Panc1 (cell line): ENCODE measurements around the gene NT5C.
A peak's percentile ranks its signal among the peaks of the same experiment; 100 is the strongest.

Source experiments
- POLR2AphosphoS5 ChIP-seq: IDR thresholded peaks from 2 replicates; pipeline ENCODE4 v1.6.1; 2012; ENCODE audit warnings: mild to moderate bottlenecking, low read depth, low read length, moderate library complexity
- SIN3A ChIP-seq: IDR thresholded peaks from 2 replicates; pipeline ENCODE4 v1.6.1; 2012; ENCODE audit warnings: low read depth, mild to moderate bottlenecking, low read length, moderate library complexity, borderline replicate concordance; ENCODE audit not compliant: insufficient read depth
- TCF7L2 ChIP-seq: IDR thresholded peaks from 2 replicates; pipeline ENCODE4 v1.6.1; 2011; ENCODE audit warnings: mild to moderate bottlenecking, low read depth, low read length, inconsistent platforms
- TF ChIP-seq, protein P1 (sequence below): fragments of 450-650 bp; IDR thresholded peaks from 2 replicates; pipeline ENCODE4 v1.5.1; 2017; ENCODE audit warnings: mild to moderate bottlenecking
- TF ChIP-seq, protein P2 (sequence below), 2 experiments: IDR thresholded peaks; 2 replicates each; pipeline ENCODE4 v1.6.1; 2011 to 2012; ENCODE audit warnings: low read depth in 2 of 2, control low read depth in 1 of 2, low read length in 1 of 2, mild to moderate bottlenecking in 1 of 2, moderate library complexity in 1 of 2; ENCODE audit not compliant: insufficient read depth in 1 of 2

DNA sequence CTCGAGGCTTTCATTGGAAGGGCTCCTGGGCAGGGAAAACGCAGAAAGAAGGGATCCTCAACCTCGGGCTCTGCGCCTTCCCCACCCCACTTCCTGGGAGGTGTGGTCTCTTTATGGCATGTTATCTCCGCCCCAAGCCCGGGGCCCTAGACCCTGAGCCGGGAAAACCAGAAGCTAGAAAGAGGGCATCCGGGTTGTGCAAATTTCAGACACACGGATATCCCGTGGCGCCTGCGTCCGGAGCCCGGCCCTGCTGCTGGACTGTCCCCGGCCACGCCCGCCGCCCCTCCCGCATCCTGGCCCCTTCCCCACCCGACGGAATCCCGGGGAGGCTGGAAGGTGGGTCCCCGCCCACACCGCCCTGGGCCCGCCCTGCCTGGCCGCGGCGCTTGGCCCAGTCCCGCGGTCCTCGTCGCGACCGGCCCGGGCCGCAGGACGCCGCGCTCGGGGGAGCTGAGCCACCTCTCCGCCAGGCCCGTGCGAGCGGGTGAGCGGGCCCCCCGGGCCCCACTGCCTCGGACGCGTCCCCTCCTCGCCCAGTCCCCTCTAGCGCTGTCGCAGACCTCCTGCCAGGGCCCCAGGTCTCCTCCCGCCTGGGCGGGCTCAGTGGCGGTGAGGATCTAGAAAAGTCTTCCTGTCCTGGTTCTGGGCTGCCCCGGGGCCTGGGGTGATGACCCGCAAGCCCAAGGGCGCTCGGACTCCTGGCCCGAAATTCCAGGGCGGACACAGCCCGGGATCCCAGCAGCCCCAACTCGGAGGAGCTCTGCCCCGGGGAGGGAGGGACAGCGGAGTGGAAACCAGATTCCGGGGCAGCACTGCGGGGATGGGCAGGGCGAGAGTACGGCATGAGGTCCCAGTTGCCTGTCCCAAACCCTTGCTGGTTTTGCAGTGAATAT lies 43.7 kb downstream of the NT5C start, which contains the start of gene SLC16A5:
- TF ChIP-seq, protein P1, sequence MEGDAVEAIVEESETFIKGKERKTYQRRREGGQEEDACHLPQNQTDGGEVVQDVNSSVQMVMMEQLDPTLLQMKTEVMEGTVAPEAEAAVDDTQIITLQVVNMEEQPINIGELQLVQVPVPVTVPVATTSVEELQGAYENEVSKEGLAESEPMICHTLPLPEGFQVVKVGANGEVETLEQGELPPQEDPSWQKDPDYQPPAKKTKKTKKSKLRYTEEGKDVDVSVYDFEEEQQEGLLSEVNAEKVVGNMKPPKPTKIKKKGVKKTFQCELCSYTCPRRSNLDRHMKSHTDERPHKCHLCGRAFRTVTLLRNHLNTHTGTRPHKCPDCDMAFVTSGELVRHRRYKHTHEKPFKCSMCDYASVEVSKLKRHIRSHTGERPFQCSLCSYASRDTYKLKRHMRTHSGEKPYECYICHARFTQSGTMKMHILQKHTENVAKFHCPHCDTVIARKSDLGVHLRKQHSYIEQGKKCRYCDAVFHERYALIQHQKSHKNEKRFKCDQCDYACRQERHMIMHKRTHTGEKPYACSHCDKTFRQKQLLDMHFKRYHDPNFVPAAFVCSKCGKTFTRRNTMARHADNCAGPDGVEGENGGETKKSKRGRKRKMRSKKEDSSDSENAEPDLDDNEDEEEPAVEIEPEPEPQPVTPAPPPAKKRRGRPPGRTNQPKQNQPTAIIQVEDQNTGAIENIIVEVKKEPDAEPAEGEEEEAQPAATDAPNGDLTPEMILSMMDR, result no peak
- TF ChIP-seq, protein P2, sequence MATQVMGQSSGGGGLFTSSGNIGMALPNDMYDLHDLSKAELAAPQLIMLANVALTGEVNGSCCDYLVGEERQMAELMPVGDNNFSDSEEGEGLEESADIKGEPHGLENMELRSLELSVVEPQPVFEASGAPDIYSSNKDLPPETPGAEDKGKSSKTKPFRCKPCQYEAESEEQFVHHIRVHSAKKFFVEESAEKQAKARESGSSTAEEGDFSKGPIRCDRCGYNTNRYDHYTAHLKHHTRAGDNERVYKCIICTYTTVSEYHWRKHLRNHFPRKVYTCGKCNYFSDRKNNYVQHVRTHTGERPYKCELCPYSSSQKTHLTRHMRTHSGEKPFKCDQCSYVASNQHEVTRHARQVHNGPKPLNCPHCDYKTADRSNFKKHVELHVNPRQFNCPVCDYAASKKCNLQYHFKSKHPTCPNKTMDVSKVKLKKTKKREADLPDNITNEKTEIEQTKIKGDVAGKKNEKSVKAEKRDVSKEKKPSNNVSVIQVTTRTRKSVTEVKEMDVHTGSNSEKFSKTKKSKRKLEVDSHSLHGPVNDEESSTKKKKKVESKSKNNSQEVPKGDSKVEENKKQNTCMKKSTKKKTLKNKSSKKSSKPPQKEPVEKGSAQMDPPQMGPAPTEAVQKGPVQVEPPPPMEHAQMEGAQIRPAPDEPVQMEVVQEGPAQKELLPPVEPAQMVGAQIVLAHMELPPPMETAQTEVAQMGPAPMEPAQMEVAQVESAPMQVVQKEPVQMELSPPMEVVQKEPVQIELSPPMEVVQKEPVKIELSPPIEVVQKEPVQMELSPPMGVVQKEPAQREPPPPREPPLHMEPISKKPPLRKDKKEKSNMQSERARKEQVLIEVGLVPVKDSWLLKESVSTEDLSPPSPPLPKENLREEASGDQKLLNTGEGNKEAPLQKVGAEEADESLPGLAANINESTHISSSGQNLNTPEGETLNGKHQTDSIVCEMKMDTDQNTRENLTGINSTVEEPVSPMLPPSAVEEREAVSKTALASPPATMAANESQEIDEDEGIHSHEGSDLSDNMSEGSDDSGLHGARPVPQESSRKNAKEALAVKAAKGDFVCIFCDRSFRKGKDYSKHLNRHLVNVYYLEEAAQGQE (IDR thresholded peaks at IDR 0.05; ENCODE audit: insufficient read depth in 1 of 2, low read depth in 2 of 2, low read length in 1 of 2), result no peak; a peak in 1 of 4 replicates
- no peak; the same call in none of the 2 replicates for TF ChIP-seq POLR2AphosphoS5
- no peak for TF ChIP-seq TCF7L2
- peak; percentile 84; the same call in 1 of the 2 replicates for TF ChIP-seq SIN3A
